Measurements from ENCODE around the gene MYH9. TPM values are rescaled to one million over a fixed set of nuclear protein-coding genes. Genes with fewer than 3 reads are reported as not detected.

MYH9 gene
- total RNA-seq, 1 donor from 2014 or later, result 932 TPM

DNA sequence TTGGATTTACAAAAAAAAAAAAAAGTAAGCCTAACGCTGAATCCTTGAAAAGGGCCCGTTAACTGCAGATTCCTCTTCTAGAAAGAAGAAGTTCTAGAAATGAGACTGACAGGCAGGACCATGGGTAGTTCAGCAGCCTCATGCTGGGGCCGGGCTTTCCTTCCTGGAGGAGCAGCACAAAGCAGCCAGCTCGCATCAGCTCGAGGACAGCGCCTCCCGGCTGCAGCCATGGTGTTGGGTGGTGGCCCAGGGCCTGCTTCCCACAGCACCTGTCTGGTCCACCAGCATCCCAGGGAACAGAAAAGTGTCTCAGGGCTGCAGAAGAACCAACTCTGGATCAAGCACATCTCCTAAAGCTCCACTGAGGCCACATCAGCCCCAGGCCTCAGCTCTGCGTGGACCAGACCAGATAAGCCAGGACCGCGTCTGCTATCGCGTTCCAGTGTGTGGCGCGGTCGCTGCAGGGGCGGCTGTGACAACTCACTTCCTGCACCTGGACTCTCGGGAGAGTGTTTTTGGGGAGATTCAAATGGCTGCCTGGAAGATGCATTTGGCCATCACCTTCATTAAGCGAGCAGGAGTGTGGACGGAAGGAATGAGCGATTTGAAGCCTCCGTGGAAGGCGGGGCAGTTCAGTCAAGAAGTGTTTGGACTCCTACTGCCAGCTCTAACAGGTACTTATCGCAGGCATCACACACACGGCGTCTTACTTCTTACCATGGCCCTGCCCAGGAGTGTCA, 53.5 kb downstream of the MYH9 start:
- intact Hi-C loops (cut with micrococcal nuclease), result no loop called here

DNA sequence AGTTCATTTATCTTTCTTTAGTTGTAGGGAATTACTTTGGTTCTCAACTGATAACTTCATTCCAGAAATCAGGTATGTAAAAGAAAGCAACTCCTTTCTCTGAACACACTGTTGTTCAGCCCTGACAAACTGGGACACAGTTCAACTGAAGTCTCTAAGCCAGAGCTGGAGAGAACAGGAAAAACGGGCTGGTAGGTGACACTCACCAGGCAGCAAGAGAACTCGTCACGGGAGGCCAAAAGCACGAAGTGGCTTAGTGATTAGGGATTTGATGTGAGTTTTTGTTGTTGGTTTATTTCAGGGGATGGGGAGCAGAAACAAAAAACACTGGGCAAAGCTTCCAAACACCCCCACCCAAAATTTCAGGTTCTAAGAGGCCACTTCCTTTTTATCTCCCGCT, 54.1 kb downstream of the MYH9 start:
- intact Hi-C loops (cut with micrococcal nuclease), result loop anchor here (2.0 kb wide), 4 partner anchors 23 to 137 kb away; partner anchors contain the start of gene MYH9

GRCh38 chr22:36332623-36333332, 55.0 kb downstream of the MYH9 start:
- intact Hi-C loops (cut with micrococcal nuclease), result loop anchor here (2.0 kb wide), 4 partner anchors 24 to 138 kb away; partner anchors contain the start of gene MYH9

GRCh38 chr22:36331912-36332622, 55.7 kb downstream of the MYH9 start:
- intact Hi-C loops (cut with micrococcal nuclease), result loop anchor here (1.0 to 2.0 kb wide), 6 partner anchors 25 to 197 kb away; partner anchors contain the start of genes EIF3D and MYH9

DNA sequence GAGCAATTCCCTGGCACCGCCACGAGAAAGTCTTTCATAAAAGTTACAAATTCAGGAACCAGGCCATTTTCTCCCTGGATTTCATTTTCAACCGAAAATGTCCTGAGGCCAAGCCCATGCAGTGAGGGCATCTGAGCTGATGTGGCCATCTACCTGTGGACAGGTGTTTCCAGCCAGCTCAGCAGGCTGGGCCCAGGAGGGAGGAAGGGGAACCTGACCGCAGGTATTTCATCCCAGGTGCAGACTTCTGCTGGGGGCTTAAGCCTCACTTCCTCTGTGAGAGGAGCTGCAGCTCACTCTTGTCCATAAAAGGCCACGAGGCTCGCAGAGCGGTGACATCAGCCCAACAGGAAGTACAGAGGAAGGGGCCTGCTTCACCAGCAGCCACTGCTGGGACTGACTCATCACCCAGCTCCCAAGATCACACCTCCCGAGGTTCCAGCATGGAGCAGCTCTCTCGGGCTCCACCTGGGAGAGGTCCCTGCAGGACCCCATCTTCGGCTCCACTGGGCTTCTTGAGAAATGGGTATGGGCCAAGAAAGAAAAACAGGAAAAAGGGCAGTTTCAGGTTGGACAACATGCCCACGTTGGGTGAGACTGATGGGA, 56.4 kb downstream of the MYH9 start:
- intact Hi-C loops (cut with micrococcal nuclease), result loop anchor here (1.0 to 2.0 kb wide), 2 partner anchors 124 to 197 kb away; partner anchors contain the start of gene EIF3D

DNA sequence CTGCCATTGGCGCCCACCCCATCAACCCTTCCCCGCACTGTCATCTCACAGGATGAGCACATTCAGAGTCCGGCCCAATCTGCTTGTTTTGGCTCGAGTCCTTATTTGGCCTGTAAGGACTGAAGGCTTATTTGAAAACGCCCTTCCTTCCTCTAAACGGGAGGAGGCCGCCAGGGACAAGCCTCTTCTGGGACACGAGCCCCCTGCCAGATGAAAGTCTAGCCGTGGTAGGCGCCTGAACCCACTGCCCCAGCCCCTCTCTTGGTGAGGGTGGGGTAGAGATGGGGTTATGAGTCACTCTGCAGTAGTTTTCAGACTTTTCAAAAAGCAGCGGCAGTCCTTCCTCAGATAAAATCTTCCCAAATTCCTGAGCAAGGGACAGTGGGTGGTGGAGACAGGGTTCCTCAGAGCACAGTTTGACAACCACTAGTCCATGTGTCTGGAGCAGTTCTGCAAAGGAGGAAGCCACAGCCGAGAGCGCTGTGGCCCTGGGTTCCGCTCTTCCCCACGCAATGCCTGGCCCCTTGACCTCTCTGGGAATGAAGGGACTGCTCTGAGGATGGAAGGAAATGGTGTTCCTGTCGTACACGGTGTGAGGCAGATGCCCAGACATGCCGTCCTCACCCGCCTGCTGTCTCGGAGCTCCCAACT, 57.0 kb downstream of the MYH9 start:
- intact Hi-C loops (cut with micrococcal nuclease), result loop anchor here (1.0 to 2.0 kb wide), 2 partner anchors 125 to 198 kb away; partner anchors contain the start of gene EIF3D

GRCh38 chr22:36330127-36330526, 57.6 kb downstream of the MYH9 start:
- intact Hi-C loops (cut with micrococcal nuclease), result loop anchor here (2.0 kb wide), 1 partner anchor 199 kb away; the partner anchor contains the start of gene EIF3D

GRCh38 chr22:36329254-36330078, 58.3 kb downstream of the MYH9 start:
- intact Hi-C loops (cut with micrococcal nuclease), result loop anchor here (2.0 kb wide), 1 partner anchor 199 kb away; the partner anchor contains the start of gene EIF3D

- intact Hi-C loops (cut with micrococcal nuclease), result no loop called here
Measured at GRCh38 chr22:36328635-36329253, 59.0 kb downstream of the MYH9 start.

DNA sequence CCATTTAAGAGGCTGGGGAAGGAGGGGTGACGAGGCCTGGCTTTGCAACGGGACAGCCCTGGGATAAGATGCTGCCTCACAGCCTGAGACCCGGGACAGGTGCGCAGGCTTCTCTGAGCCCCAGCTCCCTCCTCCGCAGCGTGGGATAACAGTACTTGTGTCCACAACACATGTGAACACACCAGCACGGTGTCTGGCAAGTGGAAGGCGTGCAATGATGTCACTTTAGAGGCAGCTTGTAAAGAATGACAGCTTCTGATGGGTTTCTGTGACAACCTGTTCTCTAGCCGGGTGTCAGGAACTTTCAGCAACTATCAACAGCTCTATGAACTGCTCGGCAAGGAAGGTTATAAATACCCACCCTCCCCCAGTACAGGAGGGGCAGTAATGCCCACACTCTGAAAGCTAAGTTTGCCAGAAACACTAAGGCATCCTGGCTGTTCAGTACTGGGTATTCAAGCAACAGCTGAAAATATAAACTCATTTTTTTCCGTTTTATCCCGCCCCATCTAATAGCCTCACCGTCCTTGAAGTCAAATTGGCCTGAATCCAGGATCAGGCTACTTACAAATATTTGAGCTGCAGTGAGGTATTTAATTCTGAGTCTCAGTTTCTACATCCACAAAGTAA, 59.7 kb downstream of the MYH9 start:
- intact Hi-C loops (cut with micrococcal nuclease), result no loop called here

DNA sequence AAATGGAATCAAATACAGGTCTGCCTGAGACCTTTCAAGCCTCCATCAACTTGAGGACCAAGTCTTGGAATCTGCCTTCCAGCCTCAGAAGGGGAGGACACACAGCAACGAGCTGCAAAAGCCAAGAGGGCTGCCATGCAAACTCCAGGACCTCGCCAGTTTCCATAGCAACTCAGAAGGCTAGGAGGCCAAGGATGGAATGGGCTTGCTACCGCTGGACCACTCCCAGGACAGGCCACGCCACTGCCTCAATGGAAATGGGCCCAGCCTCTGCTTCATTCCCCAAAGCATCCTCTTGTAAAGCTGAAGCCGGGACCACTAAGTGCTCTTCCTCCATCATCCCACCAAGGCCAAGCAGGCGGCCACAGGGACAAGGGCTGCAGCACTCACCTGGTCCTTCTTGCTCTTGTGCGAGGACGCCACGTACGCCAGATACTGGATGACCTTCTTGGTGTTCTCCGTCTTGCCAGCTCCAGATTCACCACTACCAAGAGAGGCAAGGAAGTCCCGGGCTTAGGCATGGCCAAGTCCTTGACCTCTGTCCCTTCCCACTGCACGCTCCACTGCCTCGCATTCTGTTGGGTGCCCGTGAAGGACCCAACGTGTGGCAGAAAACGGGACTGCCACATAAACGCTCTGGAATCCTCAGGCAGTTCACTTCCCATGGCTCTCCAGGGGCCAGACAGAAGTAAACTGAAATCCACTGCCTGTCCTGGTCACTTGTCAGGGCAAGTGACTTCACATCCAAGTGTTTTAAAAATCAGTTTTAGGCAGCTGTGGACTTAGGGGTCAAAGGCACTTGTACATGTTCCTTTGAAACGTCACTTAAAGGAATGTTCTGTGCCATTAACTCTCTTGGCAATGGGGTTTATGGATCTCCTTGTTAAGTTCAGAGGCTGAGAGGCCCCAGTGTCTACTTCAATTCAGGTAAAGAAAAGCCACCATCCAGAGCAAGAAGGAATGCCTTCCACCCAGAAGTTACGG, 61.3 kb downstream of the MYH9 start:
- intact Hi-C loops (cut with micrococcal nuclease), result no loop called here

- intact Hi-C loops (cut with micrococcal nuclease), result no loop called here
Measured at GRCh38 chr22:36325154-36326031, 62.4 kb downstream of the MYH9 start.

GRCh38 chr22:36324414-36324813, 63.4 kb downstream of the MYH9 start:
- intact Hi-C loops (cut with micrococcal nuclease), result no loop called here

GRCh38 chr22:36323855-36324331, 63.9 kb downstream of the MYH9 start:
- intact Hi-C loops (cut with micrococcal nuclease), result no loop called here

DNA sequence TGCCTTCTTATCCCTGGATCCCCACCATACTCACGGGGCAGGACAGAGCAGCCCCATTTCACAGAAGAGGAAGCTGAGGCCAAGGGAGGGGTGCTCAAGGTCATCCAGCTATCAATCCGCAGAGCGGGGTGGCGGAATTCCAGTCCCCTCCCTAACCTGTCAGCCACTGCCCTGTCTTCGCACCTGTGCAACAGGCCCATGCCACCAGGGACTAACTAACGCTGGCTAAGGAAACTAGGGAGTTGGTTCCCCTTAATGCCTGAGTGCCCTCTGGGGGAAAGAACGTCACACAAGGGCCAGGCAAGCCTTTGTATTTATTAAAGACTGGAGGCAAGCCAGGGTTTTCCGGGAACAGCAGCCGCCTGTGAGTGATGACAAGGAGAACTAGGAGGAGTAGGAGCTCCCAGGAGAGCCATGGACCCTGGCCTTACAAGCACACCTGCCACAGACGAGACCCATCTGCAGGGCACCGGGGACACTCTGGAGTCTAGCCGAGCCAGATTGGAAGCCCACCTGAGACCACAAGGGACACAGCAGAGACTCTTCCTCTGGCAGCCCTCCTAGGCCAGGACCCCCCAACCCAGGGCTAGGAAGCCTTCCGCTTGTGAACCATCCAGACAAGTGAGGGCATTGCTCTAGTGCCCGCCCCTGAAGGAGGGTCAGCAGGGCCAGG, 64.4 kb downstream of the MYH9 start:
- intact Hi-C loops (cut with micrococcal nuclease), result no loop called here

DNA sequence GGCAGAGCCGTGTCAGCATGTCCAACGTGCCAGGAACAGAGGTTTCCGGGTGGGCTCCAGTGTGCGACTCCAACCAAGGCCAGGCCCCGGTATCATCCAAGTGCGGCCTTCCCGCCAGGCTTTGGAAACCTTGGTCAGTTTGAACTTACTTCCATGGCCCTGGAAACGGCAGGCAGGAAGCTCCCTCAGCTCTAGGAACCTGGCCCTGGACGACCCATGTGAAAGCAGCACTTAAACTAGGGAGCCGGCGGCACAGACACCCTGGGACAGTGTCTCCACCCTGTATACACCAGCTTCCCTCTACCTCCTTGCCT, 65.2 kb downstream of the MYH9 start:
- intact Hi-C loops (cut with micrococcal nuclease), result no loop called here

Data from T-helper 2 cell treated with Interferon-gamma antibody and Interleukin-4, amounts not matched to agents 100 ng/mL and 5 ng/mL, for 36 hours (primary cell).